Measurements from ENCODE around the gene FAM50B.

- TF ChIP-seq SP1 (IDR thresholded peaks at IDR 0.05) (no peak), BHLHE40 (IDR thresholded peaks at IDR 0.05; ENCODE audit: borderline replicate concordance) (no peak), HDGF (IDR thresholded peaks at IDR 0.05; ENCODE audit: borderline replicate concordance) (no peak), FOXA1 (IDR thresholded peaks at IDR 0.05) (no peak), TARDBP (IDR thresholded peaks at IDR 0.05) (no peak), ARNT (IDR thresholded peaks at IDR 0.05) (no peak), NFRKB (IDR thresholded peaks at IDR 0.05) (no peak), CTBP1 (IDR thresholded peaks at IDR 0.05; ENCODE audit: borderline replicate concordance) (no peak), ELF4 (IDR thresholded peaks at IDR 0.05) (no peak), SUZ12 (IDR thresholded peaks at IDR 0.05) (no peak), ZNF384 (IDR thresholded peaks at IDR 0.05) (no peak), PKNOX1 (IDR thresholded peaks at IDR 0.05) (no peak)
Observed at GRCh38 chr6:3822747-3823445, 26.3 kb upstream of the FAM50B start.
